GM13977 (cell line): ENCODE results near the gene DGCR8.

ENCODE experiments used
- DNase-seq: peaks from one replicate; pipeline ENCODE4 v3.0.0; 2012; ENCODE audit warnings: low spot score
- CTCF ChIP-seq: IDR thresholded peaks from 2 replicates; pipeline ENCODE4 v1.5.1; 2012; ENCODE audit warnings: mild to moderate bottlenecking, control low read depth; ENCODE audit not compliant: insufficient read depth; ENCODE audit errors: extremely low read depth, missing control alignments
- in situ Hi-C: fragments of 300-500 bp; cut with MboI; formaldehyde crosslinking; loops from one replicate; pipeline ENCODE4 v1.12.0; 2022; ENCODE audit warnings: low sequenced_read_pairs, low pct_unique_long_range_greater_than_20kb, mixed read lengths, inconsistent platforms; ENCODE audit not compliant: unreplicated experiment

The DGCR8 gene

GRCh38 chr22:20043057-20043996, 36.7 kb upstream of the DGCR8 start:
- no peak for DNase-seq
- TF ChIP-seq CTCF: no peak
- in situ Hi-C loops: no loop called here

GRCh38 chr22:20043997-20044342, 36.1 kb upstream of the DGCR8 start:
- in situ Hi-C loops: no loop called here
- no peak for DNase-seq
- TF ChIP-seq CTCF: no peak

- TF ChIP-seq CTCF: no peak
- in situ Hi-C loops: no loop called here
- DNase-seq: no peak
These were observed 35.4 kb upstream of the DGCR8 start for GRCh38 chr22:20044495-20045151.

GRCh38 chr22:20046730-20047129, 33.3 kb upstream of the DGCR8 start:
- no peak for DNase-seq
- in situ Hi-C loops: no loop called here
- TF ChIP-seq CTCF: no peak

GRCh38 chr22:20051927-20052308, 28.1 kb upstream of the DGCR8 start:
- no peak for DNase-seq
- in situ Hi-C loops: no loop called here
- no peak for TF ChIP-seq CTCF

- no peak for TF ChIP-seq CTCF
- no peak for DNase-seq
- in situ Hi-C loops: no loop called here
These were observed 27.5 kb upstream of the DGCR8 start for GRCh38 chr22:20052309-20053259.
